ENCODE results near the gene ACSBG1.

ACSBG1 gene

DNA sequence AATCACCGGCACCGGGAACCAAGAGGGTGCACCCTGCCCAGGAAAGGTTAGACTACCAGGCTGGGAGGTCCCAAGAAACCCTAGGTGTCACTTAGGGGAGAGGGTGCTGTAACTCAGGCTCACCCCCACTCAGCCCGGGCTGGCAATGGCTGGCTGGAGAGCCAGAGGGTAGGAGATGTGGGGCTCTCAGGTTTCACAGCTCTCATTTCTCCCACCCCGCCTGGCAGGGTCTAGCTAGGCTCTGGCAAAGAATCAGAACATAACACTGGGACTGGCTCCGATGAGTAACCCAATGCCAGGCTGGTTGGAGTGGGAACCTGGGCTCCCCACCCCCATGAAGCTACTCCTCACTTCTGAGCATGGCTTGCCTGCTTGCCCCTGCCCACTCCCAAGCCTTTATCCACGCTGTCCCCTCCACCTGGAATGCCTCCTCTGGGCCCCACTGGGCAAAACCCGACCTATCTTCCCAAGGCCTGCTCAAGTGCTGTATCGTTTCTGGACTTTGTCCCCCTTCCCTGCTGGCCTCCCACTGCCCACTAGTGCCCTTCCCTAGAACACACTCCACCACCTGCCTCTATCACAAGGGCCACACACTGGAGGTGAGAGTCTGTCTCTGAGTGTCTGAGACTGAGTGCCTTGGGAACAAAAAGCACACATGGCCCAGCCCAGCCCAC lies 105.2 kb downstream of the ACSBG1 start:
- no peak for DNase-seq

DNA sequence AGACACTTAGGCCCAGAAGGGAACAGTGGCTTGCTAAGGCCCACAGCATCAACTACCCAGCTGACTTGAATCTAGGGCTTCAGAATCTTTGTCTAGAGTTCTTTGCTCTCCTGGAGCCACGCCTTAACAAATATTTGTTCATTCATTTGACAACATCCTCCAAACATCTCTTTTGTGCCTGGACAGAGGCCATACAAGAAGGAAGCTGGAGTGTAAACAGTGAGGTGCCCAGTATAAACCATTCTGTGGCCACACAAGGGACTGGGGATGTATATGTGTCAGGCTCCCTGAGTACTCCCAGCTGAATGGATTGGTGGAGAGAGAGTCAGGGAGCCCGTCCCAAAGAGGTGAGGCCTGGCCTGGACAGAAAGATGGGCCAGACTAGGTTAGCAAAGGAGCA lies 106.5 kb downstream of the ACSBG1 start:
- DNase-seq, result no peak

DNA sequence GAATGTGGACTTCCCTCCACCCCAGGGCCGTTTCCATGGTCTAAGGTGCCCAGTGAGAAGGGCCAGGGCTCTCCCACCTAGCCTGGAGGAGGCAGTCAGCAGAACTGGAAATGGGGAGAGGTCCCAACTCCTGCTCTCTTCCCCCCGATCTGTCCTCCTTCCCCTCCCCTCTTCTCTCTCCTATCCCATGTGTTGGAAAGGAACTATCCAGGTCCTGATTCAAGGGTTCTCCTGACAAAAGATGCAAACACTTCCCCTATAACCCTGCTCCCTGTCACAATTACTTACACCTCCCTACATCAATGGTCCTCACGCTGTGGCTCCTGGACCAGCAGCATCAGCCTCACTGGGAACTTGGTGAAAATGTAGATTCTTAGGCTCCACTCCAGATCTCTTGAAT lies 109.1 kb downstream of the ACSBG1 start:
- no peak for DNase-seq

DNA sequence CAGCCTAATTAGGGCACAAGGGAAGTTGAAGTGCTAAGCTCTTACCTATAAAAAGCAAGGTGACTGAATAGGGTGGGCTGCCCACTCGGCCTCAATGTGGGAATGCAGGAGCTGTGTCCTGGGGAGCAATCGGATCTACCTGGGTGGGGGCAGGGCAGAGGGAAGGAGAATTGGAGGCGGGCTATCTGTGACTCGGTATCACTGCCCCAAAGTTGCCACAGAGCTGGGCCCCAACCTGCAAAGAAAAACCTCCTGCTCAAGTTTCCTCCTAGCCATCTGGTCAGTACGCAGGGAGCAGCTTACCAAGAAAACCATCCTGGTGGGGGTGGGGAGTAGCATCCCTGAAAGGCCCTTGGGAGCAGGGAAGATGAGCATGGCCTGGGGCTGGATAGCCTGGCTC lies 113.8 kb downstream of the ACSBG1 start:
- no peak for DNase-seq

Measured in HCEC 1CT (cell line).